Bronchial epithelial cell (primary cell): ENCODE results near the gene EBI3. TPM values are rescaled to one million over a fixed set of nuclear protein-coding genes. Genes with fewer than 3 reads are reported as not detected.

Experiments used
- DNase-seq: peaks from one replicate; pipeline ENCODE4 v3.0.0-alpha.2; 2010; ENCODE audit warnings: low read depth
- FAIRE-seq: peaks from 2 replicates; lab custom pipeline; 2011; peaks lifted over from hg19 to GRCh38; lab: Jason Lieb, UNC
- H3K27me3 ChIP-seq: 2 replicates; pipeline ENCODE4 v1.5.1; 2011; ENCODE audit warnings: low read length; ENCODE audit not compliant: control insufficient read depth, insufficient read depth
- H3K36me3 ChIP-seq: 2 replicates; pipeline ENCODE4 v1.5.1; 2011; ENCODE audit warnings: low read length; ENCODE audit not compliant: control insufficient read depth, insufficient read depth
- H3K4me3 ChIP-seq: 2 replicates; pipeline ENCODE4 v1.5.1; 2011; ENCODE audit warnings: mild to moderate bottlenecking, low read depth, low read length, control low read depth
- CTCF ChIP-seq: IDR thresholded peaks from 2 replicates; pipeline ENCODE4 v1.5.1; 2011; ENCODE audit warnings: mild to moderate bottlenecking, moderate library complexity, low read length, control low read depth, inconsistent platforms; ENCODE audit not compliant: insufficient read depth, severe bottlenecking
- total RNA-seq: library from RNA; depleted of rRNA; stranded (reverse); fragments of >200 nt; gene quantifications from 2 replicates; pipeline ENCODE4 v1.2.1, GENCODE V29; 2014

The EBI3 gene
- total RNA-seq, 1 donor from 2014 or later, result not detected

DNA sequence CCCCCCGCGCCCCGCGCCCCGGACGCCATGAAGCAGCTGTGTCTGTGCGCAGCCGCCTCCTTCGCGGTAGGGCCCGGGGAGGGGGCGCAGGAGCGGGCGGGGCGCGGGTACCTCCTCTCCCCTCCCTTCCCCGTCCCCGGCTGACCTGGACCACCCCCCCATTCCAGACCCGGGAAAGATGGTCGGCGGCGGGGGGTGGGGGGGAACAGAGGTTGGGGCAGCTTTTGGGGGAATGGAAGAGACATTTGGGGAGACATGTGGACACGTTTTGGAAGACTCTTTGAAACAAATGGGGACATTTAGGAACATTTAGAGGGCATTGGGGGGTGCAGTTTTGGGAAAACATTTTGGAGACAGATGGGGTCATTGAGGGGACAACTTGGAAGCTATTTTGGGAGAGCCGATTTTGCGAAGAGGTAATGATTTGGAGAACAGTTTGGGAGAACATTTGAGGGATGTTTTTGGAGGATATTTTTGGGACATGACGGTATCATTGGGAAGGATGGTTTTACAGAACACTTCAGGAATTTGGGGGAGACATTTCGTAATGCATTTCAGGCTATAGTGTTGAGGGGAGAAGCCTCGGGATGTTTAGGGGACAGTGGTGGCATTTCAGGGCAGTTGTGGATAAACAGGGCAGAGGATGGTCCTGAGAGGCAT is 30.7 kb upstream of the EBI3 start:
- peaks cover 12% of the 10 kb centered on the region for H3K27me3 ChIP-seq
- no peak for DNase-seq
- FAIRE-seq, result no peak
- no peak overlapping the region for H3K4me3 ChIP-seq
- H3K36me3 ChIP-seq, result no peaks in the 10 kb centered on the region
- TF ChIP-seq CTCF, result no peak

- no peak for DNase-seq
- FAIRE-seq, result no peak
- Histone ChIP-seq H3K36me3 (no peaks in the 10 kb centered on the region), H3K4me3 (no peak overlapping the region), H3K27me3 (peaks cover 12% of the 10 kb centered on the region)
- no peak for TF ChIP-seq CTCF
Measured at GRCh38 chr19:4199699-4200293, 29.5 kb upstream of the EBI3 start.

- H3K36me3 ChIP-seq, result no peaks in the 10 kb centered on the region
- DNase-seq (no peak), FAIRE-seq (no peak)
- TF ChIP-seq CTCF, result no peak
- H3K4me3 ChIP-seq, result no peak overlapping the region
- peaks cover 8% of the 10 kb centered on the region for H3K27me3 ChIP-seq
Measured at GRCh38 chr19:4200940-4201542, 28.3 kb upstream of the EBI3 start.

- Histone ChIP-seq H3K36me3 (no peaks in the 10 kb centered on the region), H3K27me3 (peaks cover 8% of the 10 kb centered on the region), H3K4me3 (no peak overlapping the region)
- DNase-seq (no peak), FAIRE-seq (no peak)
- TF ChIP-seq CTCF, result no peak
Measured at GRCh38 chr19:4201798-4202197, 27.5 kb upstream of the EBI3 start.

DNA sequence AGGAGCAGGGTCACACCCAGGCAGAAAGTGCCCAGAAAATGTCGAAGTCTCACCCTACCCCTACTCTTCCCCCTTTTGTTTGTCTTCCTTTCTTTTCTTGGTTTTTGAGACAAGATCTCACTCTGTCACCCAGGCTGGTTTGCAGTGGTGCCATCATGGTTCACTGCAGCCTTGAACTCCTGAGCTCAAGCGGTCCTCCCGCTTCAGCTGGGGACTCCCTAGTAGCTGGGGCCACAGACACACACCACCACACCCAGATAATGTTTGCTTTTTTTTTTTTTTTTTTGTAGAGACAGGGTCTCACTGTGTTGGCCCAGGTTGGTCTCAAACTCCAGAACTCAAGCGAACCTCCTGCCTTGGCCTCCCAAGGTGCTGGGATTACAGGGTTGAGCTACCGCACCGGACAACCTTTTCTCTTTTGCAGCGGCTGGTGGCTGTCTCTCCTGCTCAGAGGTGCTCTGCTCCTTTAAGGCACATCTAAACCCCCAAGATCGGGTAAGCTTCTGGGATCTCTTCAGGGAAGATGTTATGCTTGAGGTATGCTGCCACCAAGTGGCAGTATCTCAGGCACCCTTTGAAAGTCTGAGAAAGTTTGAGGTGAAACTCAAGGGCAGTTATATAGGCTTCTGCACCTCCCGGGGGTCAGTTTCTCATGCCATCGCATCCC is 22.4 kb upstream of the EBI3 start:
- TF ChIP-seq CTCF, result no peak
- no peak overlapping the region for H3K4me3 ChIP-seq
- DNase-seq, result no peak
- H3K36me3 ChIP-seq, result no peaks in the 10 kb centered on the region
- H3K27me3 ChIP-seq, result no peaks in the 10 kb centered on the region
- FAIRE-seq, result no peak
